AG04450 (cell line): ENCODE measurements around the gene GRAP2. TPM values are rescaled to one million over a fixed set of nuclear protein-coding genes. Genes with fewer than 3 reads are reported as not detected.

Source experiments
- CTCF ChIA-PET: fragments of 300-600, 350-600 bp; formaldehyde crosslinking; extraction: SDS; loops from one replicate; lab custom pipeline; 2022; ENCODE audit warnings: antibody characterized with exemption, inconsistent platforms; lab: Charles Lee
- POLR2A ChIA-PET: fragments of 350-600 bp; formaldehyde crosslinking; extraction: SDS; loops from one replicate; lab custom pipeline; 2021; ENCODE audit warnings: antibody characterized with exemption, inconsistent platforms; lab: Yijun Ruan, JAX
- DNase-seq: peaks from one replicate; pipeline ENCODE4 v3.0.0-alpha.2; 2011; ENCODE audit warnings: low read depth, low spot score
- H3K27ac ChIP-seq: one replicate; pipeline ENCODE4 v1.5.1; 2012; ENCODE audit warnings: low read depth, low read length, control low read depth
- H3K27me3 ChIP-seq: one replicate; pipeline ENCODE4 v1.6.0; 2012; ENCODE audit warnings: low read length; ENCODE audit not compliant: control insufficient read depth, insufficient read depth
- H3K4me3 ChIP-seq: 2 replicates; pipeline ENCODE4 v1.5.1; 2011; ENCODE audit warnings: mild to moderate bottlenecking, low read depth, low read length, control low read depth
- H3K9me3 ChIP-seq: 2 replicates; pipeline ENCODE4 v1.5.1; 2012; ENCODE audit warnings: low read length; ENCODE audit not compliant: control insufficient read depth, insufficient read depth
- CTCF ChIP-seq: IDR thresholded peaks from 2 replicates; pipeline ENCODE4 v1.5.1; 2011; ENCODE audit warnings: low read depth, low read length, control low read depth, inconsistent platforms
- polyA plus RNA-seq: library from polyadenylated mRNA; depleted of rRNA; stranded (reverse); fragments of >200 nt; gene quantifications from 2 replicates; pipeline ENCODE4 v1.2.3, GENCODE V29; 2011

The GRAP2 gene
- polyA plus RNA-seq, 1 experiment, result not detected

- Histone ChIP-seq H3K4me3 (no peak within 1 kb of the TSS), H3K27ac (no peak within 1 kb of the TSS), H3K27me3 (peaks cover 21% of the 10 kb centered on the region), H3K9me3 (no peaks in the 10 kb centered on the region; the same call in 1 of the 2 replicates)
- no peak for TF ChIP-seq CTCF
- DNase-seq, result no peak
- ChIA-PET CTCF (no interaction called here), POLR2A (no interaction called here)
Measured at GRCh38 chr22:39893526-39893925, 7.4 kb upstream of the GRAP2 start, which contains the start of gene ENTHD1. TSS of gene ENTHD1 (minus strand) at chr22:39893760. CDS start at chr22:39887748, 6,012 bp downstream.

- Histone ChIP-seq H3K9me3 (no peaks in the 10 kb centered on the region; the same call in 1 of the 2 replicates), H3K27ac (no peak overlapping the region), H3K27me3 (peaks cover 21% of the 10 kb centered on the region), H3K4me3 (no peak overlapping the region)
- TF ChIP-seq CTCF, result no peak
- CTCF ChIA-PET, result no interaction called here
- DNase-seq, result no peak
- POLR2A ChIA-PET, result no interaction called here
Measured at GRCh38 chr22:39894554-39895092, 6.3 kb upstream of the GRAP2 start.

DNA sequence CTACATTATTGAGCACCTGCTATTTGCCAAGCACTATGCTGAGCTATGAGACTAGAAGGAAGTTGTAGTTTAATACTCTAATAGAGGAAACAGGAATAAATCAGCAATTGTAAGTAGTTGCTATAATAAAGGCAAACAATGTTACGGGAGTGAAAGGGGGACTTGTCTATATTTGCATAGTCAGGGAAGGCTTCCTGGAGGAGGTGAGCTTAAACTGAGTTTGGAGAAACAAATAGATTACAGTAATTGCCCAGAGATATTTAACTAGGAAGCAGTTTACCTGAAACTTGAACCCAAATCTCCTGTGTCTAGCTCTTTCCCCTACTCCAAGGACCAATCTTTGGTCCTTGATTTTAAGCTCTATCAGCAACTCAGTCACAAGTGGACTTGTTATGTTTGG is 5.2 kb upstream of the GRAP2 start:
- CTCF ChIA-PET, result no interaction called here
- H3K27ac ChIP-seq, result no peak overlapping the region
- H3K27me3 ChIP-seq, result peaks cover 21% of the 10 kb centered on the region
- DNase-seq, result no peak
- H3K4me3 ChIP-seq, result no peak overlapping the region
- POLR2A ChIA-PET, result no interaction called here
- no peak for TF ChIP-seq CTCF
- no peaks in the 10 kb centered on the region; the same call in 1 of the 2 replicates for H3K9me3 ChIP-seq

DNA sequence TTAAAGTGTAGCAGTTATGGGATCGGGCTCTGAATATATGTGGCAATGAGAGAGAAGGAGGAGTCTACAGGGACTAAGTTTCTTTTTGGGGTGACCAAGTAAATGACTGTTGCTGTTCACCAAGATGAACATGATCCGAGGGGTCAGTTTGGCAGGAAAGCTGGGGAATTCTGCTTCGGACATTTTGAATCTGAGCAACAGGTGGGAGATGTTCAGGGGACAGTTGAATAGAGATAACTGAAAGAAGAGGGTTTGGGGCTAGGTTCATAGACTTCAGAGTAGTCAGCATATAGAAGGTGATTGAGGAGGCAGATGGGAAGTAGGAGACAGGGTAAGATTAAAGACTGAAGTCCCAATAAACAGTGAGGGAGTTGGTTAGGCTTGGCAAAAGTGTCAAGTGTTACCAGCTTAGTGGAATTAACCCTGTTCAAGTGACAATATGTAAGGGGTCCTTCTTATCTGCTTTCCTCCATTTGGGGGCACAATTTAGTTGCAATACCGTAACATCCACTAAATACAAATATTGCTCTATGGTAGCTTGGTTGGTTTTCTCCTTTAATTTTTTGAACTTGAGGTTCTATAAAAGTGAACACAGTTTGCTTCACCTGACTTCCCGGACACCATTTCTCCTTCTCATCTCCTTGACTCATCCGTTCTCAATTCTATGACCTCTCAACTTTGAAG is 4.4 kb upstream of the GRAP2 start:
- ChIA-PET CTCF (interaction anchor here (0.8 kb wide), 1 partner anchor 49 kb away, joined by 4 read pairs; no protein-coding TSS in a partner anchor), POLR2A (no interaction called here)
- no peak overlapping the region for H3K27ac ChIP-seq
- no peak for TF ChIP-seq CTCF
- no peak overlapping the region for H3K4me3 ChIP-seq
- H3K9me3 ChIP-seq, result no peaks in the 10 kb centered on the region; the same call in 1 of the 2 replicates
- DNase-seq, result no peak
- peaks cover 28% of the 10 kb centered on the region for H3K27me3 ChIP-seq

DNA sequence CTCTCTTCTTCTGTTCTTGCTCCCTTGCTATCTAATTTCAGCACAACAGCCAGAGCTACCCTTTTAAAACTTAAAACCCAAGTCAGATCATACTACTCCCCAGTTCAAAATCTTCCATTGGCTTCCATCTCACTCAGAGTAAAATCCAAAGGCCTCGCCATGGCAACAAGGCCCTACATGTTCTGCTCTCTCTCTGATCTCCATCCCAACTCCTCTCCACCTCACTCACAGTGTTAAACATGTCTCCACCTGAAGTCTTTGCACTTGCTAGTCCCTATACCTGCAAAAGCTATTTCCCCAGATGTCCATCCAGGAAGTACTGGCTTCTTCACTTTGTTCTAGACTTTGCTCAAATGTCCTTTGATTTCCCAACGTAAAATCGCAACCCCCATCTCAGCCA is 3.0 kb upstream of the GRAP2 start:
- Histone ChIP-seq H3K27ac (no peak overlapping the region), H3K9me3 (no peaks in the 10 kb centered on the region; the same call in 1 of the 2 replicates), H3K27me3 (peaks cover 37% of the 10 kb centered on the region), H3K4me3 (no peak overlapping the region)
- CTCF ChIA-PET, result no interaction called here
- DNase-seq, result no peak
- POLR2A ChIA-PET, result no interaction called here
- TF ChIP-seq CTCF, result no peak
